Hematopoietic multipotent progenitor cell treated with erythropoietin and hydrocortisone succinate and interleukin-3 and kit ligand, for 17 days (in vitro differentiated cells): ENCODE measurements around the gene DEFB132.
"Not testable (repeated sequence)": the region's sequence is repeated elsewhere in the genome, so short reads cannot be mapped to it uniquely, and the experiment has no call there.

Experiments used
- DNase-seq: peaks from one replicate; pipeline ENCODE4 v3.0.0-alpha.2; 2015; ENCODE audit warnings: low spot score

The DEFB132 gene

GRCh38 chr20:257419-257818 is at the start of gene DEFB132:
Gene DEFB132 (plus strand): TSS chr20:257724. CDS start chr20:257779, 55 bp downstream.
- no peak for DNase-seq

GRCh38 chr20:208942-209566 is 48.5 kb upstream of the DEFB132 start:
- peak; percentile 12 for DNase-seq

- no peak for DNase-seq
These were observed 46.6 kb upstream of the DEFB132 start for GRCh38 chr20:210809-211502.

GRCh38 chr20:214383-214782 is 43.1 kb upstream of the DEFB132 start:
- no peak for DNase-seq

GRCh38 chr20:215796-216195 is 41.7 kb upstream of the DEFB132 start:
- no peak for DNase-seq

- DNase-seq = no peak
These were observed 40.3 kb upstream of the DEFB132 start for GRCh38 chr20:217266-217665.

- DNase-seq = no peak
These were observed 38.0 kb upstream of the DEFB132 start for GRCh38 chr20:219290-220115.

GRCh38 chr20:221258-221830 is 36.2 kb upstream of the DEFB132 start:
- no peak for DNase-seq

- not testable (repeated sequence) for DNase-seq
These were observed 31.6 kb upstream of the DEFB132 start for GRCh38 chr20:225879-226278.

GRCh38 chr20:226958-227357 is 30.6 kb upstream of the DEFB132 start, which contains the start of gene DEFB129:
Gene DEFB129 (plus strand): TSS chr20:227258. CDS start chr20:227289, 31 bp downstream.
- DNase-seq = no peak

GRCh38 chr20:227439-228105 is 30.0 kb upstream of the DEFB132 start:
- no peak for DNase-seq

GRCh38 chr20:235891-236290 is 21.6 kb upstream of the DEFB132 start:
- no peak for DNase-seq

GRCh38 chr20:237489-237888 is 20.0 kb upstream of the DEFB132 start:
- no peak for DNase-seq

GRCh38 chr20:237929-238328 is 19.6 kb upstream of the DEFB132 start:
- no peak for DNase-seq

GRCh38 chr20:242905-243304 is 14.6 kb upstream of the DEFB132 start:
- DNase-seq = no peak

GRCh38 chr20:251354-251753 is 6.2 kb upstream of the DEFB132 start:
- no peak for DNase-seq

GRCh38 chr20:252801-253200 is 4.7 kb upstream of the DEFB132 start:
- DNase-seq = no peak

GRCh38 chr20:253447-253846 is 4.1 kb upstream of the DEFB132 start:
- DNase-seq = not testable (repeated sequence)

GRCh38 chr20:258269-258858 is 840 bp downstream of the DEFB132 start:
- DNase-seq = no peak

GRCh38 chr20:258963-259362 is 1.4 kb downstream of the DEFB132 start:
- DNase-seq = no peak

- DNase-seq = no peak
These were observed 2.5 kb downstream of the DEFB132 start for GRCh38 chr20:259981-260380.

- DNase-seq = no peak
These were observed 6.2 kb downstream of the DEFB132 start for GRCh38 chr20:263701-264100.
